HFF-Myc (cell line): Measurements from ENCODE around the gene ARL15.
A peak's percentile ranks its signal among the peaks of the same experiment; 100 is the strongest.

Experiments used
- DNase-seq: peaks from one replicate; pipeline ENCODE4 v3.0.0-alpha.2; 2011; ENCODE audit warnings: low read depth; ENCODE audit errors: extremely low read depth
- H3K4me3 ChIP-seq: replicated peaks from 2 replicates; pipeline ENCODE4 v1.5.1; 2011; ENCODE audit warnings: low read depth, mild to moderate bottlenecking, control low read depth, low read length
- TF ChIP-seq, protein P1 (sequence below): IDR thresholded peaks from 2 replicates; pipeline ENCODE4 v1.5.1; 2012; ENCODE audit warnings: mild to moderate bottlenecking, low read depth, low read length, control low read depth; ENCODE audit errors: missing control alignments

ARL15 gene

DNA sequence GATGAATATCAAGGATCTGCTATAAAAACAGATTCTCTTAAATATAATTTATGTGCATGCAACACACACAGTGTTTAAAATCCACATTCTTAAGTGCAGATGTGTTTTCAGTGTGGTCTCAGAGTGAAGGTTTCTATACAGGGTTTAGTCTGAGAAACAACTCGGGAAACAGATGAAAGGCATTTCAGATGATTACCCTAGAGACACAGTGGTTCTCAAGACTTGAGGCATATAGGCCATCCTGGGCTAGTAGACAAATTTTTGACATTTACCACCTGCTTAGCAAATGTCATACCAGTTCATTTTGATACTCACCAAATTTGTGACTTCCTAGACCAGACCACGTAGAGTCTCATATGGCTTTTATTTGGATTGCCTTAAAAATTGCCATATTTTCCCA, 216.5 kb downstream of the ARL15 start:
- H3K4me3 ChIP-seq: no peak overlapping the region

DNA sequence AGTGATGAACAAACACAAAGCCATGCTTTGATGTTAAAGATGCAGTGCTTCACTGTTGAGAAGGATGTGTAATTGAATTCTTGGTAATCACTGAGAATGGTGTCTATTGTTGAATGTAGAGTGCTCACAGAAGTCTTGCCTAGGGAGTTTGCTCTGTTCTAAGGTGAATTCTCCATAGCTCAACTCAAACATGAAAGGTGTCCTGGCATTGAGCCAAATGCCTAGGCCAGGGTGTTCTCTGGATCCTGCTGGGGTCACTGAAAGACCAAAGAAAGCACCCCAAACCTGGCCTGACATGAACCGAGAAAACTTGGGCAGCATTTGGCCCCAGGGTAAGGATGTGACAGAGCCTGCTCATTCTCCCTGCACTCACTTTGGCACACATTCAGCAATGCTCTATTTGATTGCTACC, 217.3 kb downstream of the ARL15 start:
- DNase-seq: no peak
- TF ChIP-seq, protein P1, sequence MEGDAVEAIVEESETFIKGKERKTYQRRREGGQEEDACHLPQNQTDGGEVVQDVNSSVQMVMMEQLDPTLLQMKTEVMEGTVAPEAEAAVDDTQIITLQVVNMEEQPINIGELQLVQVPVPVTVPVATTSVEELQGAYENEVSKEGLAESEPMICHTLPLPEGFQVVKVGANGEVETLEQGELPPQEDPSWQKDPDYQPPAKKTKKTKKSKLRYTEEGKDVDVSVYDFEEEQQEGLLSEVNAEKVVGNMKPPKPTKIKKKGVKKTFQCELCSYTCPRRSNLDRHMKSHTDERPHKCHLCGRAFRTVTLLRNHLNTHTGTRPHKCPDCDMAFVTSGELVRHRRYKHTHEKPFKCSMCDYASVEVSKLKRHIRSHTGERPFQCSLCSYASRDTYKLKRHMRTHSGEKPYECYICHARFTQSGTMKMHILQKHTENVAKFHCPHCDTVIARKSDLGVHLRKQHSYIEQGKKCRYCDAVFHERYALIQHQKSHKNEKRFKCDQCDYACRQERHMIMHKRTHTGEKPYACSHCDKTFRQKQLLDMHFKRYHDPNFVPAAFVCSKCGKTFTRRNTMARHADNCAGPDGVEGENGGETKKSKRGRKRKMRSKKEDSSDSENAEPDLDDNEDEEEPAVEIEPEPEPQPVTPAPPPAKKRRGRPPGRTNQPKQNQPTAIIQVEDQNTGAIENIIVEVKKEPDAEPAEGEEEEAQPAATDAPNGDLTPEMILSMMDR: no peak
- no peak overlapping the region for H3K4me3 ChIP-seq

More for the DNA sequence above, 216.5 kb downstream of the ARL15 start:
- TF ChIP-seq, protein P1: no peak
- no peak for DNase-seq

DNA sequence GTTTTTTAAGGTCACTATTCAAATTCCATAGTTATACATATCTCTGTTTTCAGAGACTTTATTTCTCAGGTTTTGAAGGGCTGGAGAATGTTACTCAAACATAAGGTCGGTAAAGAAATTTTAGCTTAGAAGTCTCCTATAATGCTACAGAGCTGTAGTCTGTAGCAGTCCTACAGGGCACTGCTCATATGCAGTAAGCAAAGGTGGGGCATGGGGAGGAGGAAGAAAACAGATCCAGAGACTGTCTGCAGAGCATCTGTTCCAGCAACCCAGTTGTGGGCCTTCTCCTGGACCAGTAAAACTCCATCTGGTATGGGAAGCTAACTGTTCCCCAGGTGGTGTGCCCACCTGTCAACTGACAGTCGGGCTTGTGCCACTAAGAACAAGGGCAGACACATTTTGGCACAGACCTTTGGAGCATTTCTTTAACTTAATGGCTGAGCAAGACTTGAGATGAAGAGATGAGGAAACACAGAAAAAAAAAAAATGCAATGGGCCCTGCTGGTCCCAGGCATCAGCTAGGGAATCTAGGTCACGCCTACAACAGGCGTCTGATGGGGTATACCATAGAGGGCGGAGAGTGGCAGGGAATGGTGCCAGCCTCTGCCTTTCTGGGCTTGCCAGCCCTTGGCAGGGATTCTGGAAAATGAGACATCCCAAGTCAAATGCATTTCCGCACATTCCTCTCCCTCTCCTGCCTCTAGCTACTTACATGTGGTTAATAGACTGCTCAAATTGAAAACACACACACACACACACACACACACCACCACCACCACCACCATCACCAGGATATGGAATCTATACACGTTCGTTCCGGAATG, 218.9 kb downstream of the ARL15 start:
- TF ChIP-seq, protein P1: no peak
- no peak overlapping the region for H3K4me3 ChIP-seq
- DNase-seq: no peak

DNA sequence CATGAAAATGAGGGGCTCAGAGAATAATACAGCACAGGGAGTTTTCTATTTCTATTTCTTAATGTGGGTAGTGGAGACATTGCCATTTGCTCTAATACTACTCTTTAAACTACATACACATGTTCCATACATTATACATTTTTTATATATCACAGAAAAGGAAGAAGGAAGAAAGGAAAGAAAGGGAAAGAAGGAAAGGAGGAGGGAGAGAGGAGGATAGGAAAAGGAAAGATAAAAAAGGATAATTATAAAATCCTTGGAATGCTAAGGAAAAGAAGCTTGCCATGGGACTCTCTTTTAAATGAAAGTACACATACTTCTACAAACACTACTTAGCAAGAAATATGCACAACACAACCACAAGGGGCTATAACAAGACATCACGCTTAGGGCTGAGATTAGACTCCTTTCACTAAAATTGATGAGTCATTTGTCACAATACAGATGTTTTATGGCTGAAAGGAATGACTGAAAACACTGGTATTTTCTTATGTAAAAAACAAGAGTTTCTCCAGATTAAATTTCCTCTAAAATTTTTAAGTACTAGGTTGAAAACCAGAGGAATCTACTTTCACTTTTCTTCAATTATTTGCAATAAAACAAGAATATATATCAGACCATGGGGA, 219.8 kb downstream of the ARL15 start:
- TF ChIP-seq, protein P1: peak; percentile 36
- DNase-seq: peak; percentile 66
- no peak overlapping the region for H3K4me3 ChIP-seq

DNA sequence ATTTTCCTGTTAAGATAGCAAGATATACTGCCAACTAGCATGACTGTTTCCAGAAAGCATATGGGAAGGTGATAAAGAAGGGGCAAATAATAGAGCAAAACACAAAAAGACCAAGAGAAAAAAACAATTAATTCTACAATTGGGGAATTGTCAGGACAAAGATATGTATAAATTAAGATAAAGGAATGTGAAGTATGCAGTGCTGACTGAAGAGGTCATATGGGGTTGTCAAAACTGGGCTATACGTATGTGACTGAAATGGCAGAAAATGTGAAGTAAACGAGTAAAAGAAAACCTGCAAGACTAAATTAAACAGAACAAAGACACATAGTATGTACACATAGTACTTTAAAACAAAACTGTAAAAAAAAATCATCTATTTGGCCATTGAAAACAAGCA, 222.3 kb downstream of the ARL15 start:
- no peak overlapping the region for H3K4me3 ChIP-seq
- no peak for DNase-seq
- TF ChIP-seq, protein P1: no peak

DNA sequence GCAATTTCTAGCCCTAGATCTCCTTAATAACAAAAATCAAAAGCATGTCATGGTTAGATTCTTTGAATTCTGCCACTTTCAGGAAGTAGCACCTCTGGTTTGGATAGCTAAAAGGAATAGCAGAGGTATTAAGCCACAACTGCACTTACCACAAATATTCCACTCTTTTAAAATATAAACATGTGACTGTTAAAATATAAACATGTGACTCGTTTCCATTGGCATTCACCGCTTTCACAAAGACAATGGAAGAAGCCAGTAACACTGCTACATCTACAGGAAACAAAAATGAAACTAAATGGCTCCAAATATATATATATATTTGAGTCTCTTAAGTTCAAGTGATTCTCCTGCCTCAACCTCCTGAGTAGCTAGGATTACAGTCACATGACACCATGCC, 222.9 kb downstream of the ARL15 start:
- H3K4me3 ChIP-seq: no peak overlapping the region
- DNase-seq: peak; percentile 75
- TF ChIP-seq, protein P1: no peak
